Muscle of back (tissue), 11 donors: ENCODE data around the gene ARRDC3. TPM values are rescaled to one million over a fixed set of nuclear protein-coding genes. Genes with fewer than 3 reads are reported as not detected.
A peak's percentile ranks its signal among the peaks of the same experiment; 100 is the strongest.
"Not testable (repeated sequence)": the region's sequence is repeated elsewhere in the genome, so short reads cannot be mapped to it uniquely, and the experiment has no call there.

Experiments used
- DNase-seq, 3 donors: peaks; one replicate each; pipeline versions ENCODE4 v3.0.0 to v3.0.0-alpha.2; 2013
- polyA plus RNA-seq, 10 donors: library from polyadenylated mRNA; unstranded; fragments of 120-200 nt; gene quantifications; one replicate each; pipeline ENCODE4 v1.2.1, GENCODE V29; 2013; ENCODE audit not compliant: insufficient read length in 10 of 10

Gene ARRDC3
- polyA plus RNA-seq, 10 donors = 35.7 to 84.1 (median 50.0) TPM

DNA sequence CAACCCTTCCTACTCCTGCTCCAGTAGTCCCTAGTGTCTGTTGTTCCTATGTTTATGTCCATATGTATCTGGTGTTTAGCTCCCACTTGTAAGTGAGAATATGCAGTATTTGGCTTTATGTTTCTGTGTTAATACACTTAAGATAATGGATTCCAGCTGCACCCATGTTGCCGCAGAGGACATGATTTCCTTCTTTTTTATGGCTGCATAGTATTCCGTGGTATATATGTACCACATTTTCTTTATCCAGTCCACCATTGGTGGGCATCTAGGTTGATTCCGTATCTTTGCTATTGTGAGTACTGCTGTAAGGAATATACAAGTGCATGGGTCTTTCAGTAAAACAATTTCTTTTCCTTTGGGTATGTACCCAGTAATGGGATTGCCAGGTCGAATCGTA is 5.2 kb upstream of the ARRDC3 start:
- no peak for DNase-seq

DNA sequence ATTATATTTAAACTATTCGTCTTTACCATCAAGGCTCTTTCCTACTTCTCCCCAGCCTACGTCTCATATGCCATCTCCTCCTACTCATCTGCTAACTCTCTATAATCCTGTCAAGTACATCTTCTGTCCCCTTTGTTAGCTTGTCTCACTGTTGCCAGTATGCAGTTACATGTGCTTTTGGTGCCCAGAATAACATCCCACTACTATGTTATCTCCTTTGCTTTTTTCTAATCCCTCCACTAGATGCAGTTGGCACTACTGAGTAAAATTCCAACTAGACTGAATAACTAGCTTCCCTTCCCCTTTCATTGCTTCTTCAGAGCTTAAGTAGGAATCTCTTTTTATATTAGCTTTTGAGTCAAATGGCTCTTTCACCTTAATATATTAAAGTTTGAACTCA is 3.0 kb upstream of the ARRDC3 start:
- no peak for DNase-seq

- not testable (repeated sequence) for DNase-seq
Observed at GRCh38 chr5:91385596-91385995, 2.5 kb upstream of the ARRDC3 start.

- peak; percentile 87 to 92 (median 90) for DNase-seq
Observed at GRCh38 chr5:91384671-91385430, 1.7 kb upstream of the ARRDC3 start.

GRCh38 chr5:91383956-91384300 is 811 bp upstream of the ARRDC3 start:
- DNase-seq = no peak

DNA sequence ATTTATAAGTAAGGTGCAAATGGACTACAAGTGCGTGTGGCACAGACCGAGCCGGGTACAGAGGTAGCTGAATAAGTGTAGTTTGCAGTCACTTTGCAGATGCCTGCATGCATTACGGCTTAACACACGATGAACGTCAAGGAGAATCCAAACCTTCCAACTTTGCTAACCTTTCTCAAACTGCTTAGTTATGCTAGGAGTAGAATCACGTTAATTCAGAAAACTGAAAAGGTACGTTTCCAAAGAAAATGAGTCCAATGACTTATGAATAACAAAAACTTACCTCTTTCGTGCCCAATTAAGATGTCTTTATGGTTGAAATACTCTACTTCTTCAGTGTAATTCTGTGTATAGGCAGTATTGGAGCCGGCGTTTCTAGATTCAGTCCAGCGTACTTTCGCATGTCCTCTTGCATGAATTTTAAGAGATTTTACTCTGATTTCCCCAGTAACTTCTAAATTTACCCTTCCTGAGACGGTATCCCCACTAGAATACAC is 539 bp downstream of the ARRDC3 start:
- DNase-seq = peak; percentile 47 to 86 (median 59)

DNA sequence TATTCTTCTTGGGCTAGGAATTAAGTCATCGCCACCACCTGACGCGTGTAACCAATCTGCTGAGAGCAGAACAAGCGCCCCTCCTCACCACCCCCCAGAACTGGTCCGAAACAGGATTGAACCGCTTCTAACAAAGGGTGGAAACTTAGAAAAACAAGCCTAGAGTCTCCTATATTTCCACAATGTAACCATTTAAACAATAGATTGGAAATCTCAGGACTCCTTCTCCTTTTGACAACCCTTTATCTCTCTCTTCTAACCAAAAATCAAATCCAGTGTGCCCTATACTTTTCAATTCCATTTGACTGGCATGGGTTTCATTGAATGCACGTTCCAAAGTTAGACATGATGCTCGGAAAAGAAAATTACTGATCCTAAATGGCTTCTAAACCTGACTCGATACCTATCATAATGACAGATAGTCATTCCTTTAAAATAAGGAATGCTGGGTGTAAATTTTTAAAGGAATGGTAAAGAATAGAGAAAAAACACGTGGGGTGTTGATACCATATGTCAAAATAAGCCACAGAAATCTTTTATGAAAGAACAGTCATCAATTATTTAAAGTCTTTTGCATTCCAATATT is 1.2 kb downstream of the ARRDC3 start:
- DNase-seq = peak; percentile 92 to 97 (median 94)

GRCh38 chr5:91381239-91381773 is 1.8 kb downstream of the ARRDC3 start:
- no peak for DNase-seq

GRCh38 chr5:91380491-91381238 is 2.5 kb downstream of the ARRDC3 start:
- DNase-seq = peak; percentile 98 to 99 (median 98)

GRCh38 chr5:91379914-91380490 is 3.1 kb downstream of the ARRDC3 start:
- DNase-seq = peak; percentile 95 to 98 (median 96)

- DNase-seq = no peak
Observed at GRCh38 chr5:91379246-91379913, 3.7 kb downstream of the ARRDC3 start.

DNA sequence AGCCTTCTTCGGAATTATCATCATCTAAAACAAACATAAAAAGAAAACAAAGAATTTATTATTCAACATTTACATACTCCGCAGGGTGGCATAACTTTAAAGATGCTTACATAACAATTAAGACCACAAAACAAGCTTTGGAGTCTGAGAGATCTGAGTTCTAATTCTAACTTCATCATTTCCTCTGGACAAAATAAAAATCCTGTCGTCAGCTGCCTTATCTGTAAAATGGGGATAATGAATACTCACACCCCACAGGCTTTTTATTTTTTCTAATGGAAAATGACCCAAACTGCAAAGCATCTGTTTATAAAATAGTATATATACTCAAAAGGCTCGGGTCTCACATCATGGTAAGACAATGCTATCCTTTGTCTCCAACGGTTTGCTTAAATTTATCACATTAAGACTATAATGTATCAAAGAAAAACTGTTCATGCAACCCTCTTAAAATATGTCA is 4.3 kb downstream of the ARRDC3 start:
- DNase-seq = peak in 2 of 3 donors; percentile 25 to 58

DNA sequence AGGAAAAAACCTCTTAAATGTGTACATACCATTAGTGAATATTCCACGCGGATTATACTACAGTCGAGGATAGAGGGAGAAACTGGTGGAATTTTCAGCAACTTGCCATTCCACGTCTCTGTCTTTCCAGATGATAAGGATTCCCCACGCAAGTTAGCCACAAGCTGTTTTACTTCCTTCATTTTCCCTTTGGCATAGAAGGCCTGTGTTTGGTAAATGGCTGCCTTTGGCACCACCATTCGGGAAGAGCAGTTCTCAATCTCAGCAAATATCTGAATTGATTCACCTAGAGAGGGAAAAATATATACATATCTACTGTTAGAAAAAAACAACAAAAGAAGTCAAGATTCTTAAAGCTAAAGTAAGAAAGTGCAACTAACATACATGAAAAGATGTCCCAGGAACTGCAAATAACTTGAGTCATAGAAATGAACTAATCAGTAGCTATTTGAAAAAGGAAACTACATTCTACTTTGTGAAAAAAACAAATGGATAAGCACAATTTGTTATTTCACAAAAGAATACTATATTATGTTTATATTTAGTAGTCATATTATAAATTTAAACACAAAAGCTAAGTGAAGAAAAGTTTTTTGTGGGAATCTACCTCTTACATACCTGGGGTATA is 8.1 kb downstream of the ARRDC3 start:
- DNase-seq = no peak

DNA sequence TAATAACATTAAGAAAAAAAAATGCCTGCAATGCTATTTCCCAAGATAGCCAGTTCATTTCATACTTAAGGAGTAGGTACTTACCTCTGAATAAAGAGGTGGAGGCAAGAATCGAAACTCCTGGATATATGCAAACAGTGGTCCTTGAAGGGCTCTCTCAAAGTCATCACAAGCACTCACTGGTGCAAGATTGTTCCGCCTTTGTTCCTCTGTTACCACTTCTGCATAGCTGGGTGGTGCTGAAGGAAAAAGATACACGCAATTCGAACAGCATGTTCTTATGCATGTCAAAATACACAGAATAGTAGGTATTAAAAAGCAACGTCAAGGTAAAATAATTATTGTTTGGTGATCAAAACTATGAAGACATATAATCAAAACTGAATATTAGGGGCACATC is 9.5 kb downstream of the ARRDC3 start:
- DNase-seq = no peak

DNA sequence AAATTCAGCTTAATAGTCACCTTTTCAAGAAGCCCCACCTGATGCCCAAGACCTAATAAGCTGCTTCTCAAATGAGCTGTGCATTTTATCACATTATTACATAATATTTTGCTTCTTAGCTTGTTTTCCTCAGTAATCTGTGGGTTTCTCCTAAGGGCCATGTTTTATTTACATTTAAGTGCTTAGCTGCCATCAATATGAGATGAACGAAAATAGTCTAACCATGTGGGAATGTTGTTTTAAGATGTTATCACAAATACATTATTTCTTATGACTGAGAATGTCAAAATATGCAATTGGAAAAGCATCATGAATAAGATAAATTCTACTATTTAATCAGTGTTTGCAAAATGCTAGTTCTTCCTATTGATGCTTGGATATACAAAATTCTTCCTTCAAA is 10.1 kb downstream of the ARRDC3 start:
- DNase-seq = no peak

DNA sequence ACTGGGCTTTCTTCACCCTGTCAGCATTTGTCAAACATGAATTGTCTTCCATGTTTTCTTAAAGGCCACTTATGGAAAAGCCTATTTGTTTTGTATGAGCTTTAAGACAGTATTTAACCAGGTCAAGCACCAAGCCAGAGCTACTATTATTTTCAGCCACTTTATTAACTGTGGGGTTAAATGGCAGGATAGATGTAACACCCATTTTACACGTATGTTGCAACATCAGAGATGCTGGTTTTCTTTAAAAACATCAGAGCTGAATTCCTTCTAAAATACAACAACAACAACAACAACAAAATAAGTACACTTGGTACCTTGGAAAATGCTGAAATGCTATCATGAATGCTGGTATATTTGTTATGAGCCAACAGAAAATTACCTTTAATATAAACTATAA is 13.6 kb downstream of the ARRDC3 start:
- no peak for DNase-seq

DNA sequence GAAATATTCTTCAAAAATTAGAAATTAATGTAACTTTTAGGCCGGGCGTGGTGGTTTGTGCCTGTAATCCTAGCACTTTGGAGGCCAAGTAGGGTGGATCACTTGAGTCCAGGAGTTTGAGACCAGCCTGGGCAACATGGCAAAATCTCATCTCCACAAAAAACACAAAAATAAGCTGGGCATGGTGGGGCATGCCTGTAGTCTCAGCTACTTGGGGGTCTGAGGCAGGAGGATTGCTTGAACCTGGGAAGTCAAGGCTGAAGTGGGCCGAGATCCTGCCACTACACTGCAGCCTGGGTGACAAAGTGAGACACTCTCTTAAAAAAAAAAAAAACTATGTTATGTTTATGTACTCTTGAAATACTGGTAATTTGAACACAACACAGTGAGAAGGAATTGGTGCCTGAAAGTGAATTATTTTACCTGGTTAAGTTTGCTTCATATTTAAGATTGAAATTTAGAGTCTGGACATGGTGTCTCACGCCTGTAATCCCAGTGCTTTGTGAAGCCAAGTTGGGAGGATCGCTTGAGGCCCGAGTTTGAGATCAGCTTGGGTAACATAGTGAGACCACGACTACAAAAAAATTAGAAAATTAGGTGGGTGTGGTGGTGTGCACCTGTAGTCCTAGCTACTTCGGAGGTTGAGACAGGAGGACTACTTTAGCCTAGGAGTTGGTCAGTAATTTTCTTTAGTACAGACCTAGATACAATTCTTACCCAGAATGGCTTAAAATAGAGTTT is 15.0 kb downstream of the ARRDC3 start:
- DNase-seq = no peak

- no peak for DNase-seq
Observed at GRCh38 chr5:91367344-91367743, 15.8 kb downstream of the ARRDC3 start.

DNA sequence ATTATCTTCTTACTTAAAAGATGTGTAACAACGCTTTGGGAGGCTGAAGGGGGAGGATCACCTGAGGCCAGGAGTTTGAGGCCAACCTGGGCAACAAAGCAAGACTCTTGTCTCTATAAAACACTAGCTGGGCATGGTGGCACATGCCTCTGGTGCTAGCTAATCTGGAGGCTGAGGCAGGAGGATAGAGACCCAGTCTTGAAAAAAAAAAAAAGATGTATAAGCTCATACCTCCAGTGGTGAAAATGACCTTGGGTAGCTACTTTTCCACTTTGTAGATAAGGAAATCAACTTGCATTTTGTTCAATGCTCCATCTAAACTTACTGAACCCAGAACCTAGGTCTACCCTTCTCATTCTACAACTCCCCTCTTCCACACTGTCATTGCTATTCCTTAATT is 16.6 kb downstream of the ARRDC3 start:
- DNase-seq = no peak

GRCh38 chr5:91365498-91365897 is 17.6 kb downstream of the ARRDC3 start:
- no peak for DNase-seq
